B cell (primary cell): ENCODE measurements around the gene NTSR2. TPM values are rescaled to one million over a fixed set of nuclear protein-coding genes. Genes with fewer than 3 reads are reported as not detected.

Experiments
- ATAC-seq: fragments of 200-7000 bp; cut with Tn5 transposase; one replicate; pipeline ENCODE4 v1.10.0; 2021; ENCODE audit warnings: low read depth, mild to moderate bottlenecking, moderate number of reproducible peaks, moderate library complexity
- CTCF ChIA-PET: fragments of 350-600 bp; sonication (Branson Sonifier 250); formaldehyde crosslinking; loops from one replicate; lab custom pipeline; 2021; ENCODE audit warnings: antibody characterized with exemption, inconsistent platforms; lab: Charles Lee
- POLR2A ChIA-PET: fragments of 350-600 bp; sonication (Branson Sonifier 250); formaldehyde crosslinking; loops from one replicate; lab custom pipeline; 2021; ENCODE audit warnings: antibody characterized with exemption; lab: Charles Lee
- DNase-seq: peaks from one replicate; pipeline ENCODE4 v3.0.0; 2013
- H2AFZ ChIP-seq: 2 replicates; pipeline ENCODE4 v1.6.1; 2012; ENCODE audit warnings: mild to moderate bottlenecking, low read depth, low read length; ENCODE audit not compliant: insufficient read depth, poor library complexity, severe bottlenecking
- H3K27ac ChIP-seq, 2 donors: 1 replicate in 1 of 2; 2 replicates in 1 of 2; pipeline ENCODE4 v1.5.1; 2012 to 2013; ENCODE audit warnings: low read length in 2 of 2, mild to moderate bottlenecking in 2 of 2, moderate library complexity in 1 of 2
- H3K27me3 ChIP-seq, 4 experiments: fragments of 200-600 bp in 1 of 4; sonication (generic) in 1 of 4; replicated peaks in 1 of 4; 1 replicate in 2 of 4; 2 replicates in 2 of 4; pipeline versions ENCODE4 v1.6.1 to v1.7.0; 2013 to 2016; ENCODE audit warnings: low read length in 3 of 4, mild to moderate bottlenecking in 2 of 4, mixed read lengths in 1 of 4, moderate library complexity in 1 of 4; ENCODE audit not compliant: insufficient read depth in 4 of 4, control insufficient read depth in 3 of 4; ENCODE audit errors: control extremely low read depth in 1 of 4
- H3K36me3 ChIP-seq, 2 experiments: replicated peaks in 1 of 2; 1 replicate in 1 of 2; 2 replicates in 1 of 2; pipeline versions ENCODE4 v1.6.1 to v1.7.1; 2013; ENCODE audit warnings: low read length in 1 of 2; ENCODE audit not compliant: insufficient read depth in 2 of 2, control insufficient read depth in 1 of 2; ENCODE audit errors: control extremely low read depth in 1 of 2, extremely low read depth in 1 of 2
- H3K4me1 ChIP-seq, 2 donors: fragments of 200-600 bp in 1 of 2; sonication (generic) in 1 of 2; 1 replicate in 1 of 2; 2 replicates in 1 of 2; pipeline versions ENCODE4 v1.5.1 to v1.6.1; 2013 to 2017; ENCODE audit warnings: low read length in 2 of 2; ENCODE audit not compliant: control insufficient read depth in 2 of 2, insufficient read depth in 2 of 2
- H3K4me2 ChIP-seq: replicated peaks from 2 replicates; pipeline ENCODE3; 2012; ENCODE audit warnings: mild to moderate bottlenecking, low read depth, low read length; ENCODE audit not compliant: poor library complexity, severe bottlenecking
- H3K4me3 ChIP-seq, 5 experiments: fragments of 200-600 bp in 1 of 5; sonication (generic) in 1 of 5; 1 replicate in 3 of 5; 2 replicates in 2 of 5; pipeline versions ENCODE4 v1.5.1 to v1.7.0; 2011 to 2016; ENCODE audit warnings: low read length in 4 of 5, mild to moderate bottlenecking in 4 of 5, low read depth in 2 of 5, control low read depth in 1 of 5, moderate library complexity in 1 of 5; ENCODE audit not compliant: insufficient read depth in 1 of 5; ENCODE audit errors: control extremely low read depth in 1 of 5, extremely low read depth in 1 of 5
- H3K79me2 ChIP-seq: fragments of 200-600 bp; sonication (generic); one replicate; pipeline ENCODE4 v1.6.0; 2016; ENCODE audit warnings: low read length; ENCODE audit not compliant: control insufficient read depth, insufficient read depth
- H3K9ac ChIP-seq: fragments of 200-600 bp; sonication (generic); 2 replicates; pipeline ENCODE4 v1.6.1; 2017; ENCODE audit warnings: mild to moderate bottlenecking, low read length, moderate library complexity
- H3K9me3 ChIP-seq, 3 donors: one replicate each; pipeline versions ENCODE4 v1.6.1 to v1.7.1; 2013; ENCODE audit warnings: low read length in 2 of 3; ENCODE audit not compliant: control insufficient read depth in 2 of 3, insufficient read depth in 1 of 3; ENCODE audit errors: control extremely low read depth in 1 of 3
- H4K20me1 ChIP-seq: 2 replicates; pipeline ENCODE4 v1.6.0; 2012; ENCODE audit warnings: mild to moderate bottlenecking, low read length; ENCODE audit not compliant: insufficient read depth, control insufficient read depth, poor library complexity, severe bottlenecking
- H3K27ac Mint-ChIP-seq: one replicate; pipeline ENCODE4 v1.8.0; 2021; ENCODE audit warnings: mixed read lengths
- H3K27me3 Mint-ChIP-seq: one replicate; pipeline ENCODE4 v1.8.0; 2021; ENCODE audit warnings: mixed read lengths
- H3K4me1 Mint-ChIP-seq: one replicate; pipeline ENCODE4 v1.8.0; 2021; ENCODE audit warnings: mixed read lengths
- H3K4me3 Mint-ChIP-seq: one replicate; pipeline ENCODE4 v1.8.0; 2021; ENCODE audit warnings: mixed read lengths
- H3K9me3 Mint-ChIP-seq: one replicate; pipeline ENCODE4 v1.8.0; 2022; ENCODE audit warnings: mixed read lengths; ENCODE audit not compliant: insufficient read depth
- CTCF ChIP-seq: fragments of 200-600 bp; IDR thresholded peaks from one replicate; pipeline ENCODE4 v1.8.0; 2022; ENCODE audit warnings: antibody characterized with exemption, mild to moderate bottlenecking
- EZH2 ChIP-seq: IDR thresholded peaks from 2 replicates; pipeline ENCODE4 v1.6.1; 2012; ENCODE audit warnings: borderline replicate concordance, low read depth, mild to moderate bottlenecking, moderate library complexity, low read length; ENCODE audit not compliant: insufficient read depth, poor library complexity, severe bottlenecking
- WGBS: methylation state at CpG from one replicate; pipeline ENCODE4 v1.1.5; 2013; ENCODE audit warnings: missing lambda C conversion rate; ENCODE audit not compliant: insufficient coverage; 5-methylcytosine and 5-hydroxymethylcytosine counted together
- intact Hi-C: fragments of 100-400 bp; cut with micrococcal nuclease; formaldehyde crosslinking; loops from one replicate; pipeline ENCODE4 v1.10.0; 2022
- polyA plus RNA-seq: library from polyadenylated mRNA; depleted of rRNA; stranded (reverse); fragments of >200 nt; gene quantifications from 2 replicates; pipeline ENCODE4 v1.2.3, GENCODE V29; 2012
- total RNA-seq, 2 donors: library from RNA; stranded (reverse); fragments of 120-200 nt in 1 of 2; gene quantifications; 1 replicate in 1 of 2; 2 replicates in 1 of 2; pipeline versions ENCODE4 v1.2.3 to v1.2.4, GENCODE V29; 2013 to 2022

NTSR2 gene
- total and polyA plus RNA-seq, 2 donors (not counting 1 experiment from before 2014, with no cell fraction given) = not detected

- Mint-ChIP-seq H3K4me3 (no peak overlapping the region), H3K27me3 (peaks cover 7% of the 10 kb centered on the region), H3K27ac (no peak overlapping the region), H3K4me1 (no peaks in the 10 kb centered on the region), H3K9me3 (peaks cover 4% of the 10 kb centered on the region)
- Histone ChIP-seq H3K9ac (no peak overlapping the region), H4K20me1 (no peaks in the 10 kb centered on the region), H3K4me2 (no peak overlapping the region), H2AFZ (no peak overlapping the region), H3K4me3 (no peak overlapping the region), H3K4me1 (no peaks in the 10 kb centered on the region), H3K27ac (no peak overlapping the region), H3K36me3 (no peaks in the 10 kb centered on the region), H3K79me2 (no peaks in the 10 kb centered on the region), H3K9me3 (peaks cover 0 to 22% (median 3%) of the 10 kb centered on the region in 3 donors), H3K27me3 (no peaks in the 10 kb centered on the region)
- 80% methylated on average over 7 of the region's 11 CpGs for WGBS
- POLR2A ChIA-PET = no interaction called here
- no peak for TF ChIP-seq CTCF
- TF ChIP-seq EZH2 = no peak
- intact Hi-C loops = no loop called here
- ATAC-seq (no peak), DNase-seq (no peak)
- CTCF ChIA-PET = no interaction called here
Measured at GRCh38 chr2:11629851-11630250, 40.1 kb downstream of the NTSR2 start.

GRCh38 chr2:11629215-11629614, 40.8 kb downstream of the NTSR2 start:
- H3K27me3 Mint-ChIP-seq = peaks cover 7% of the 10 kb centered on the region
- H3K27ac ChIP-seq = no peak overlapping the region
- no peak for TF ChIP-seq CTCF
- no peak overlapping the region for H3K9ac ChIP-seq
- H3K27ac Mint-ChIP-seq = no peak overlapping the region
- DNase-seq = no peak
- ChIA-PET POLR2A (no interaction called here), CTCF (no interaction called here)
- no peak overlapping the region for H3K4me3 Mint-ChIP-seq
- H3K9me3 Mint-ChIP-seq = peaks cover 4% of the 10 kb centered on the region
- no peak overlapping the region for H2AFZ ChIP-seq
- H3K27me3 ChIP-seq = no peaks in the 10 kb centered on the region
- H3K79me2 ChIP-seq = no peaks in the 10 kb centered on the region
- H3K4me1 Mint-ChIP-seq = no peaks in the 10 kb centered on the region
- peaks cover 0 to 22% (median 3%) of the 10 kb centered on the region in 3 donors for H3K9me3 ChIP-seq
- WGBS = 90% methylated on average over 11 of the region's 11 CpGs
- H4K20me1 ChIP-seq = no peaks in the 10 kb centered on the region
- intact Hi-C loops = no loop called here
- H3K4me2 ChIP-seq = no peak overlapping the region
- H3K4me1 ChIP-seq = no peaks in the 10 kb centered on the region
- no peak for ATAC-seq
- no peaks in the 10 kb centered on the region for H3K36me3 ChIP-seq
- H3K4me3 ChIP-seq = no peak overlapping the region
